GM18508 (cell line): ENCODE results near the gene KCNT2.
"Not testable (repeated sequence)": the region's sequence is repeated elsewhere in the genome, so short reads cannot be mapped to it uniquely, and the experiment has no call there.

Source experiments
- ATAC-seq: cut with Tn5 transposase; IDR thresholded peaks from one replicate; pipeline ENCODE4 v1.9.1; 2021; ENCODE audit warnings: moderate number of reproducible peaks; ENCODE audit not compliant: insufficient read depth, unreplicated experiment

Gene KCNT2

GRCh38 chr1:196608390-196609369, at the start of gene KCNT2:
KCNT2 (minus strand) TSS chr1:196608440; CDS start chr1:196608309, 131 bp downstream.
- ATAC-seq = no peak

- ATAC-seq = no peak
These were observed 47.3 kb upstream of the KCNT2 start for GRCh38 chr1:196655494-196655893.

- ATAC-seq = no peak
These were observed 46.8 kb upstream of the KCNT2 start for GRCh38 chr1:196655071-196655470.

- ATAC-seq = no peak
These were observed 46.0 kb upstream of the KCNT2 start for GRCh38 chr1:196654271-196654670.

GRCh38 chr1:196651637-196652215, 43.5 kb upstream of the KCNT2 start, which contains the start of gene CFH:
CFH (plus strand) TSS chr1:196652043; CDS start chr1:196652118, 75 bp downstream.
- no peak for ATAC-seq

GRCh38 chr1:196651079-196651478, 42.8 kb upstream of the KCNT2 start:
- no peak for ATAC-seq

GRCh38 chr1:196650403-196650802, 42.2 kb upstream of the KCNT2 start:
- no peak for ATAC-seq

GRCh38 chr1:196649990-196650389, 41.8 kb upstream of the KCNT2 start:
- no peak for ATAC-seq

GRCh38 chr1:196640976-196641375, 32.7 kb upstream of the KCNT2 start:
- no peak for ATAC-seq

- ATAC-seq = not testable (repeated sequence)
These were observed 31.1 kb upstream of the KCNT2 start for GRCh38 chr1:196639291-196639690.

- no peak for ATAC-seq
These were observed 30.2 kb upstream of the KCNT2 start for GRCh38 chr1:196638466-196638865.

GRCh38 chr1:196637606-196638005, 29.4 kb upstream of the KCNT2 start:
- no peak for ATAC-seq

- ATAC-seq = no peak
These were observed 20.6 kb upstream of the KCNT2 start for GRCh38 chr1:196628838-196629237.

GRCh38 chr1:196623079-196623478, 14.8 kb upstream of the KCNT2 start:
- no peak for ATAC-seq

GRCh38 chr1:196619721-196620120, 11.5 kb upstream of the KCNT2 start:
- ATAC-seq = no peak

- no peak for ATAC-seq
These were observed 3.6 kb upstream of the KCNT2 start for GRCh38 chr1:196611873-196612272.

GRCh38 chr1:196609370-196609737, 1.1 kb upstream of the KCNT2 start:
- ATAC-seq = no peak

- no peak for ATAC-seq
These were observed 259 bp downstream of the KCNT2 start for GRCh38 chr1:196607981-196608380.

- ATAC-seq = no peak
These were observed 4.6 kb downstream of the KCNT2 start for GRCh38 chr1:196603651-196604050.

- no peak for ATAC-seq
These were observed 9.1 kb downstream of the KCNT2 start for GRCh38 chr1:196598942-196599748.

- ATAC-seq = no peak
These were observed 13.5 kb downstream of the KCNT2 start for GRCh38 chr1:196594700-196595099.
